Lower leg skin (tissue), 4 donors: ENCODE data around the gene MTUS2. TPM values are rescaled to one million over a fixed set of nuclear protein-coding genes. Genes with fewer than 3 reads are reported as not detected.
A peak's percentile ranks its signal among the peaks of the same experiment; 100 is the strongest.

Source experiments
- DNase-seq, 2 donors: peaks; one replicate each; pipeline ENCODE4 v3.0.0-alpha.2; 2019; ENCODE audit warnings: low spot score in 2 of 2
- H3K4me3 ChIP-seq: fragments of 200-600 bp; sonication (generic); 2 replicates; pipeline ENCODE4 v1.5.1; 2017; ENCODE audit warnings: mild to moderate bottlenecking, low read depth; ENCODE audit not compliant: poor library complexity, severe bottlenecking
- POLR2A ChIP-seq, 2 donors: fragments of 450-650 bp; IDR thresholded peaks; one replicate each; pipeline ENCODE4 v1.6.1; 2016 to 2017; ENCODE audit warnings: antibody characterized with exemption in 2 of 2, mild to moderate bottlenecking in 1 of 2, moderate library complexity in 1 of 2
- WGBS, 2 donors: methylation state at CpG; one replicate each; pipeline ENCODE4 v1.1.5; 2018; 5-methylcytosine and 5-hydroxymethylcytosine counted together
- intact Hi-C: fragments of 100-400 bp; cut with DNase I; formaldehyde crosslinking; loops from one replicate; pipeline ENCODE4 v1.15.0; 2023; ENCODE audit warnings: low total_unique reads
- total RNA-seq, 4 donors: library from RNA; depleted of rRNA; stranded (reverse); fragments of >200 nt; gene quantifications; one replicate each; pipeline ENCODE4 v1.1.0, GENCODE V29; 2016
- TF ChIP-seq, protein P1 (sequence below), 3 donors: fragments of 450-650 bp; IDR thresholded peaks; one replicate each; pipeline ENCODE4 v1.5.1; 2016; ENCODE audit warnings: antibody characterized with exemption in 3 of 3, mild to moderate bottlenecking in 3 of 3, moderate library complexity in 2 of 3

MTUS2 gene
- total RNA-seq, 4 donors from 2014 or later, result 0.13 to 1.9 TPM; not detected in 2

GRCh38 chr13:29520671-29521070, 700.5 kb downstream of the MTUS2 start:
- H3K4me3 ChIP-seq, result no peak overlapping the region
- no peak for TF ChIP-seq POLR2A (IDR thresholded peaks at IDR 0.05)
- TF ChIP-seq, protein P1, sequence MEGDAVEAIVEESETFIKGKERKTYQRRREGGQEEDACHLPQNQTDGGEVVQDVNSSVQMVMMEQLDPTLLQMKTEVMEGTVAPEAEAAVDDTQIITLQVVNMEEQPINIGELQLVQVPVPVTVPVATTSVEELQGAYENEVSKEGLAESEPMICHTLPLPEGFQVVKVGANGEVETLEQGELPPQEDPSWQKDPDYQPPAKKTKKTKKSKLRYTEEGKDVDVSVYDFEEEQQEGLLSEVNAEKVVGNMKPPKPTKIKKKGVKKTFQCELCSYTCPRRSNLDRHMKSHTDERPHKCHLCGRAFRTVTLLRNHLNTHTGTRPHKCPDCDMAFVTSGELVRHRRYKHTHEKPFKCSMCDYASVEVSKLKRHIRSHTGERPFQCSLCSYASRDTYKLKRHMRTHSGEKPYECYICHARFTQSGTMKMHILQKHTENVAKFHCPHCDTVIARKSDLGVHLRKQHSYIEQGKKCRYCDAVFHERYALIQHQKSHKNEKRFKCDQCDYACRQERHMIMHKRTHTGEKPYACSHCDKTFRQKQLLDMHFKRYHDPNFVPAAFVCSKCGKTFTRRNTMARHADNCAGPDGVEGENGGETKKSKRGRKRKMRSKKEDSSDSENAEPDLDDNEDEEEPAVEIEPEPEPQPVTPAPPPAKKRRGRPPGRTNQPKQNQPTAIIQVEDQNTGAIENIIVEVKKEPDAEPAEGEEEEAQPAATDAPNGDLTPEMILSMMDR (IDR thresholded peaks at IDR 0.05), result no peak
- intact Hi-C loops, result no loop called here
- DNase-seq, result no peak
- WGBS, 2 donors, result 56 to 67% methylated on average over 4 of the region's 4 CpGs

- 89 to 95% methylated on average over 14 of the region's 14 CpGs for WGBS, 2 donors
- intact Hi-C loops, result no loop called here
- H3K4me3 ChIP-seq, result no peak overlapping the region
- no peak for TF ChIP-seq POLR2A (IDR thresholded peaks at IDR 0.05)
- TF ChIP-seq, protein P1 (IDR thresholded peaks at IDR 0.05), result no peak
- no peak for DNase-seq
These were observed 701.2 kb downstream of the MTUS2 start for GRCh38 chr13:29521336-29521735.

- DNase-seq, result peak in 1 of 2 donors; percentile 71
- WGBS, 2 donors, result 61 to 75% methylated on average over 16 of the region's 16 CpGs
- no peak for TF ChIP-seq POLR2A (IDR thresholded peaks at IDR 0.05)
- TF ChIP-seq, protein P1 (IDR thresholded peaks at IDR 0.05), result no peak
- intact Hi-C loops, result no loop called here
- H3K4me3 ChIP-seq, result no peak overlapping the region
These were observed 702.0 kb downstream of the MTUS2 start for GRCh38 chr13:29522044-29522685.

DNA sequence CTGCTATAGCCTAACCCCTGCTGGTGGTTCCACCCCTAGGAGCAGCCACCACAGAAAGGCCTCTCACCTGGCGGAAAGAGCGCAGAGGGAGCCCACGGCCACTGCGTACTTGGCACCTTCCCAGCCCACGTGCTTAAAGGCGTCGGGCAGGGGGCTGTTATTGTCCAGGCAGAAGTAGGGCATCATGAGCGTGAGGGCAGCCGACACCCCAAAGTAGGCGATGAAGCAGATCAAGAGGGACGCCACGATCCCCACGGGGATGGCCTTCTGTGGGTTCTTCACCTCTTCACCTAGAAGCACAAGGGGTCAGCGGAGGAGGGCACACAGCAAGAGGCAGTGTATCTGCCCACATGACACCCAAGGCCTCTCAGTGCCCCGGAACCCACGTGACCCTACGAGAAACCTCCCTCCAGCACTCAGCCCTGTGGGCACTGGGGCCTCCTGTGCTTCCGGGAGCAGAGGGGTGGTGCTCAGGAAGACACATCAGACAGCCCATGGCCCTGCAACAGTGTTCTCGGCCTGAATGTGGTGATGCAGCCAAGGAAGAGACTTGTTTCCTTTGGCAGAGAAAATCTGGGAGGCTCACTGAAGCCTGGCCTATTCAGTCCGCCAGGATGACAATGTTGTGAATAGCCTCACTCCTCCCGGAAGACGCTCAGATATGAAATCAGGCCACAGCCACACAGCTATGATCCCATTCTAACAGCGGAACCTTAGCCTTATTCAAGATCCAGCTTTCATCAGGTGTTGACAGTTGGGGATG, 703.2 kb downstream of the MTUS2 start:
- DNase-seq, result no peak
- no peak overlapping the region for H3K4me3 ChIP-seq
- TF ChIP-seq POLR2A (IDR thresholded peaks at IDR 0.05), result no peak
- whole genome bisulfite sequencing, 2 donors, result 76 to 86% methylated on average over 23 of the region's 23 CpGs
- intact Hi-C loops, result no loop called here

GRCh38 chr13:29524176-29524575, 704.0 kb downstream of the MTUS2 start:
- no peak for DNase-seq
- no peak overlapping the region for H3K4me3 ChIP-seq
- WGBS, 2 donors, result 89 to 92% methylated on average over 11 to 17 of the region's 17 CpGs
- TF ChIP-seq, protein P1 (IDR thresholded peaks at IDR 0.05), result no peak
- no peak for TF ChIP-seq POLR2A (IDR thresholded peaks at IDR 0.05)
- intact Hi-C loops, result no loop called here

DNA sequence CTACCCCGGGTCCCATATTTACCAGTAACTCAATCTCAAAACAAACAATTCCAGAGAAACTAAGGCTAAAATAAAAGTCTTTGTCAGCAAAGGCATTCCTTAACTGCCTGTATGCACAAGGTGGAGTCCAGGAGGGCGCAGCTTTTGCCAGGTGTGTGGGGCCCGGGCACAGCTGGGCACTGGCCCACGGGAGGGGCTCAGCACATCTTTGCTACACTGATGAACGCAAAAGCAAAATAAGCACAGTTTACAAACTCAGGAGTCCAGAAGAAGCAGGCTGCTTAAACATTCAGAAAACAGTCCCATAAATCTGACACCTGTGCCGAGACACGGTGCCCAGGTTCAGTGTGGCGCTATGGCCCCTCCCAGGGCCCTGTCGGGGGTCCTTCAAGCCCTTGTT, 704.5 kb downstream of the MTUS2 start:
- DNase-seq, result no peak
- no peak overlapping the region for H3K4me3 ChIP-seq
- TF ChIP-seq, protein P1 (IDR thresholded peaks at IDR 0.05), result no peak
- TF ChIP-seq POLR2A (IDR thresholded peaks at IDR 0.05), result no peak
- intact Hi-C loops, result no loop called here
- WGBS, 2 donors, result 90 to 92% methylated on average over 9 of the region's 9 CpGs
